ENCODE measurements around the gene RNF4. TPM values are rescaled to one million over a fixed set of nuclear protein-coding genes. Genes with fewer than 3 reads are reported as not detected.

Gene RNF4
- total RNA-seq, 1 experiment from 2014 or later, result 92.0 TPM

DNA sequence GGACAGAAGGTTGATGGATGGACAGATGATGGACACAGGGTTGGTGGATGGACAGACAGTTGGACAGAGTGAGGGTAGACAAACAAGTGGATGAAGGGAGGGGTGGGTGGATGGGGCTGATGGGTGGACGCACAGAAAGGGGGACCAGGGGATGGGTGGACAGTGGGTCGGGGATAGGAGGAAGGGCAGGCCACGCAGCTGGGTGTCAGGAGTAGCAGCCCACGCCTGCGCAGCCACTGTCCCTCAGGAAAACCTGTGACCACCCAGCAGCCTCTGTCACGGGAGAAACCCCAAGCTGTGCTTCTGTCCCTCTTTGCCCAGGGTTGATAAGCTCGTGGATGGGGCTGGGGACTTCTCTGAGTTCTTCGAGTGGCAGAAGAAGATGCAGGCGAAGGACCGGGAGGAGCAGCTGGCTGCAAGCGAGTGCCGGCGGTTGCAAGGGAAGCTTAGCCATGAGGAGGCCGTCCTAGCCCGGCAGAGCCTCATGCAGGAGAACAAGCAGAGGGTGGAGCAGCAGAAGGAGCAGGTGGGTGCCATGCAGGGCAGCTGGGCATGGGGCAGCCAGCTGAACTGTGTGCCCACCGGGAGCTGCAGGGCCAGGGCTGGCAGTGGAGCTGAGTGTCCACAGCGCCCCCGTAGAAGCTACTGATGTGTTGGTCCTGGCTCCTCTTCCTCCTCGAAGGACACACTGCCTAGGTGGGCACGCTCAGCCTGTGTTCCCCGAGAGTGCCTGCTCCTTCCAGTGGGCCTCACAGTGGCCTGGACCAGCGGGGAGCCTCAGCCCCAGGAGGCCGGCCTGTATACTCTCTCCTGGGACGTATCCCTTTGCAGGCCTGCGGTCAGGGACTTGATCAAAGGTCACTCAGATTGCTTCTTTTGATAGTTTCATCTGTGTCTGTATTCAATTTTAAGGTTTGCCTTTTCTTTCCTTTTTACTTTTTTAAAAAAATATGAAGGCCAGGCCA lies 16.8 kb upstream of the RNF4 start:
- no peak overlapping the region for H4K5ac ChIP-seq (ENCODE audit: insufficient read length, low read depth, low read length)
- H2BK120ac ChIP-seq (ENCODE audit: low read depth, low read length, poor library complexity, severe bottlenecking), result no peak overlapping the region
- Mint-ChIP-seq H3K4me1 (no peaks in the 10 kb centered on the region), H3K9me3 (no peaks in the 10 kb centered on the region), H3K27ac (no peak overlapping the region), H3K4me3 (no peak overlapping the region), H3K27me3 (ENCODE audit: low read depth) (peaks cover 7% of the 10 kb centered on the region), H3K36me3 (ENCODE audit: insufficient read depth in 1 of 3, low read depth in 3 of 3) (no peaks in the 10 kb centered on the region)
- no peak overlapping the region for H2AFZ ChIP-seq (ENCODE audit: low read length)
- H2BK15ac ChIP-seq (ENCODE audit: low read depth, low read length), result no peak overlapping the region
- H3K9me3 ChIP-seq (ENCODE audit: control insufficient read depth, low read depth, low read length), result no peaks in the 10 kb centered on the region
- no peak overlapping the region for H3K4ac ChIP-seq (ENCODE audit: low read depth, low read length)
- H3K27me3 ChIP-seq (ENCODE audit: insufficient read depth, low read length), result no peaks in the 10 kb centered on the region
- H4K91ac ChIP-seq (ENCODE audit: insufficient read length, low read depth, low read length), result no peak overlapping the region
- H4K20me1 ChIP-seq (ENCODE audit: control insufficient read depth, insufficient read depth, insufficient read length), result no peaks in the 10 kb centered on the region
- H3K79me2 ChIP-seq (ENCODE audit: insufficient read depth, low read length), result no peaks in the 10 kb centered on the region
- DNase-seq, result no peak
- H3K27ac ChIP-seq (ENCODE audit: insufficient read length, low read depth, low read length), result no peak overlapping the region
- no peak overlapping the region for H2BK12ac ChIP-seq (ENCODE audit: insufficient read length, low read depth, low read length)
- no peak overlapping the region for H3K9ac ChIP-seq (ENCODE audit: extremely low read depth, insufficient read length, low read length)
- WGBS (ENCODE audit: extremely low coverage, insufficient read length, low lambda C conversion rate), result no CpG with 5 or more reads among the region's 25 CpGs
- no peak overlapping the region for H2AK5ac ChIP-seq (ENCODE audit: insufficient read length, low read length)
- no peak overlapping the region for H4K8ac ChIP-seq (replicated peaks; ENCODE audit: insufficient read length, low read depth, low read length)
- no peaks in the 10 kb centered on the region for H3K4me1 ChIP-seq (ENCODE audit: insufficient read depth, low read length)
- H2BK20ac ChIP-seq (ENCODE audit: low read depth, low read length, poor library complexity, severe bottlenecking), result no peak overlapping the region
- no peak overlapping the region for H3T11ph ChIP-seq (ENCODE audit: low read length)
- TF ChIP-seq, protein P1, sequence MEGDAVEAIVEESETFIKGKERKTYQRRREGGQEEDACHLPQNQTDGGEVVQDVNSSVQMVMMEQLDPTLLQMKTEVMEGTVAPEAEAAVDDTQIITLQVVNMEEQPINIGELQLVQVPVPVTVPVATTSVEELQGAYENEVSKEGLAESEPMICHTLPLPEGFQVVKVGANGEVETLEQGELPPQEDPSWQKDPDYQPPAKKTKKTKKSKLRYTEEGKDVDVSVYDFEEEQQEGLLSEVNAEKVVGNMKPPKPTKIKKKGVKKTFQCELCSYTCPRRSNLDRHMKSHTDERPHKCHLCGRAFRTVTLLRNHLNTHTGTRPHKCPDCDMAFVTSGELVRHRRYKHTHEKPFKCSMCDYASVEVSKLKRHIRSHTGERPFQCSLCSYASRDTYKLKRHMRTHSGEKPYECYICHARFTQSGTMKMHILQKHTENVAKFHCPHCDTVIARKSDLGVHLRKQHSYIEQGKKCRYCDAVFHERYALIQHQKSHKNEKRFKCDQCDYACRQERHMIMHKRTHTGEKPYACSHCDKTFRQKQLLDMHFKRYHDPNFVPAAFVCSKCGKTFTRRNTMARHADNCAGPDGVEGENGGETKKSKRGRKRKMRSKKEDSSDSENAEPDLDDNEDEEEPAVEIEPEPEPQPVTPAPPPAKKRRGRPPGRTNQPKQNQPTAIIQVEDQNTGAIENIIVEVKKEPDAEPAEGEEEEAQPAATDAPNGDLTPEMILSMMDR (conservative IDR thresholded peaks at IDR 0.05), result no peak
- H3K18ac ChIP-seq (ENCODE audit: insufficient read length, low read depth, low read length), result no peak overlapping the region
- H3K14ac ChIP-seq (ENCODE audit: insufficient read depth, low read length), result no peak overlapping the region
- H3K4me2 ChIP-seq (ENCODE audit: insufficient read depth, insufficient read length, low read length), result no peak overlapping the region
- no peak overlapping the region for H3K23ac ChIP-seq (ENCODE audit: insufficient read length, low read depth, low read length)
- no peaks in the 10 kb centered on the region for H3K79me1 ChIP-seq (ENCODE audit: insufficient read depth, low read depth, low read length, poor library complexity, severe bottlenecking)
- H3K56ac ChIP-seq (ENCODE audit: insufficient read length, low read depth, low read length), result no peak overlapping the region
- H2BK5ac ChIP-seq (ENCODE audit: insufficient read length, low read length), result no peak overlapping the region
- no peaks in the 10 kb centered on the region for H3K23me2 ChIP-seq (ENCODE audit: insufficient read length, low read depth, low read length, poor library complexity, severe bottlenecking)
